ENCODE results near the gene TRPC4AP.

The TRPC4AP gene

DNA sequence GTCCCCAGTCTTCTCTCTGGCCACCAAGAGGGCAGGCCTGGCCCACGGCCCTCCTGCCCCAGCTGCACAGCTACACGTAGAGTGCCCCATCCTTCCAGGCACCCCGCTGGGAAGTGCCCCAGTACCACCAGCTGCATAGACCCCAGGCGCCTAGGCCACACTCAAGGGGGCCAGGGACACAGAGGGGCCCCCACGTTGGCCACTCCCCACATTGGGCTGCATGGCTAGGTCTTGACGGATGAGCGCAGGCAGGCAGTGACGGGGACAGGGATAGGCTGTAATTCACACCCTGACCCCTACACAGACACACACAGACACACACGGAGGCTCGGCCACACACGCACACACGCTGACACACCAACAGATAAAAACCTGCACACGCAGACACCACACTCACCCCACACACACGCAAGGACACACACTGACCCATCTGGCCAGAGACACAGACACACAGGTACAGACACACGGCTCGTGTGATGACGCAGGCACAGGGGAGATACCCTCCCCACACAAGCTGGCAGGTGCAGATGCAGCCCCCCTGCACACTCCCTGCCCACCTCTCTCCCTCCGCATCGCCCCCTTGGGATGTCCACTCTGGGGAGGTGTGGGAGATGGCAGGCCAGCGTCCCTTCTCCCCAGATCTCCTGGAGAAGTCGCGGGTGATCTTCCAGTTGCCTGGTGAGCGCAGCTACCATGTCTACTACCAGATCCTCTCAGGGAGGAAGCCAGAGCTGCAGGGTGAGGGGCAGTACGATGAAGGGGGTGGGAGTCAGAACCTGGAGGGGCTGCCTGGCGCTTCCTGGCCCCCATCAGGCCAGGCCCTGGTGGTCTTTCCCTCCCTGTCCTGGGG, 106.9 kb downstream of the TRPC4AP start:
- FAIRE-seq, result no peak

DNA sequence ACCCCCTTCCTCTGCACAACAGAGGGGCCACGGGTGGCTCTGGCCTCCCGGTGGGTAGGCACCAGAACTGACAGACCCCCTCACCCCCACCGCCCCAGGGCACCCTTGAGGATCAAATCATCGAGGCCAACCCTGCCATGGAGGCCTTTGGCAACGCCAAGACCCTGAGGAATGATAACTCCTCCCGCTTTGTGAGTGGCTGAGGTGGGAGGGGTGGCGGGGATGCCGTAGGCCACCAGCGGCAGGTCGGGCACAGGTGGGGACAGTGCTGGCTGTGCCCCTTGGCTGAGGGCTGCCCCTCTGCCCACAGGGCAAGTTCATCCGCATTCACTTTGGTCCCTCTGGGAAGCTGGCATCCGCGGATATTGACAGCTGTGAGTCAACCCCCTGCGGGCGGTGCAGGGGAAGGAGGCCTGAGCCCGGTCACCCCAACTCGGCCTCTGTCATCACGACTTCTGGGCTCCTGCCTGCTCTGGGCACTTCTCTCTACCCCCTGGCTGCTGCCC, 107.8 kb downstream of the TRPC4AP start:
- FAIRE-seq, result no peak

- FAIRE-seq, result no peak
Measured at GRCh38 chr20:34983995-34984735, 108.4 kb downstream of the TRPC4AP start.

DNA sequence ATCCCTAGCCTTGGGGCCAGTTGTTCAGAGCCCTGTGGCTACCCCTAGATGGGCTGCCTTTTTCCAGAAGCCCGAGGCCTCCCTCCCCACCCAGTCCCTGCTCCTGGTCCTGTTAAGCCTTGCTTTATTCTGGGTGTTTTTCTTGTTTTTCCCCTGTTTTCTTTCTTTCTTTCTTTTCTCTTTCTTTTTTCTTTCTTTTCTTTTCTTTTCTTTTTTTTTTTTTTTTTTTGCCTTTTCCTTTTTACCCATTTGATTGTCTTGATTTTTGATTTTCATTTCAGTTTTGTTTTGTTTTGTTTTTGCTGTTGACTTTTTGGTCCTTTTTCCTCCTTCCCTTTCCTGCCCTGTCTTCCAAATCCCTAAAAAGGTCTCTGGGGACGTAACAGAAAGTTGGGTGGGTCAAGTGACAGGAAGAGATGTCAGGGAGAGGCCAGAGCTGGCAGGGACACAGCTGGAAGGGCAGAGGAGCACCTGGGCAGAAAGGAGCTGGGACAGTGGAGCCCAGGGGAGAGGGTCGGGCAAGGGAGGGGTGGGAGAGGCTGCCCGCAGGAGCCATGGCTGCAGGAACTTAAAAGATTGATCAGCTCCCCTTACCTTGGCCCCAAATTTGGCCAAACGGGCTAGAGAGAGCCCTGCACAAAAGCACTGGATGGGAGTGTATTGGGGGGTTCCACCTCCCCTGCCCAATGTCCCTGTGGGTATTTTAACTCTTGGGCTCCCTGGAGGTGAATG, 109.4 kb downstream of the TRPC4AP start:
- no peak for FAIRE-seq

DNA sequence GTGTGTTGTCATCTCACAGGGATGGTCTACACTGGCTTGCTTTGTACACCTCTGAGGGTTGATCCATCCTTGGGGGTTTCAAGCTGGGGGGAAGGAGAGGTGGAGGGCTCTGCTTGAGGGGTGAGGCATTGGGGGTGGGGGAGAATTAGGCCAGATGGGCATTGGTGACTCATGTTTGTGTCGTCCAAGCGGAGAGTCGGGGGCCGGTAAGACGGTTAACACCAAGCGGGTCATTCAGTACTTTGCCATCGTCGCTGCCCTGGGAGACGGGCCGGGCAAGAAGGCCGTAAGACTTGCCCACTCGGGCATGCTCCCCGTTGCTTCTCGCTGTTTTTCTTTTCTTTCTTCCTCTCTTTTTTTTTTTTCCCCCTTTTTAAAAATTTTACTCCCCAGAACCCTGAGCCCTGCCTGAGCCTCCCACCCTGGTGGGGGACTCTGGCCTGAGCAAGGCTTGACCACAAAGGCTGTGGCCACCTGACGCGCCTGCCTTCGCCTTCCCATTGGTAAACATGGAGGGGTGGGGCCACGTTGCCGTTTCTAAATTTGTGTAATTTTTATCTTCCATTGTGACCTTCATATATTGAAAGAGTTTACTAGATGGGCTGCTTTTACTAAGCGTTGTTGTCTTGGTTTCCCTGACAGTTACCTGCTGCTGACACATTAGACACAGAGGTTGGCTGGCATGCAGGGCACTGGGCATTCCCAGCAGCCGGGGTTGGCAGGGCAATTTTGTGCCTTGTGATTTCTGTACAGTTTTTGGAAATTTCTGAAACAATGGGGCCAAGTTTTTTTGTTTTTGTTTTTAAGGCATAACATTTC, 110.1 kb downstream of the TRPC4AP start:
- FAIRE-seq, result no peak

DNA sequence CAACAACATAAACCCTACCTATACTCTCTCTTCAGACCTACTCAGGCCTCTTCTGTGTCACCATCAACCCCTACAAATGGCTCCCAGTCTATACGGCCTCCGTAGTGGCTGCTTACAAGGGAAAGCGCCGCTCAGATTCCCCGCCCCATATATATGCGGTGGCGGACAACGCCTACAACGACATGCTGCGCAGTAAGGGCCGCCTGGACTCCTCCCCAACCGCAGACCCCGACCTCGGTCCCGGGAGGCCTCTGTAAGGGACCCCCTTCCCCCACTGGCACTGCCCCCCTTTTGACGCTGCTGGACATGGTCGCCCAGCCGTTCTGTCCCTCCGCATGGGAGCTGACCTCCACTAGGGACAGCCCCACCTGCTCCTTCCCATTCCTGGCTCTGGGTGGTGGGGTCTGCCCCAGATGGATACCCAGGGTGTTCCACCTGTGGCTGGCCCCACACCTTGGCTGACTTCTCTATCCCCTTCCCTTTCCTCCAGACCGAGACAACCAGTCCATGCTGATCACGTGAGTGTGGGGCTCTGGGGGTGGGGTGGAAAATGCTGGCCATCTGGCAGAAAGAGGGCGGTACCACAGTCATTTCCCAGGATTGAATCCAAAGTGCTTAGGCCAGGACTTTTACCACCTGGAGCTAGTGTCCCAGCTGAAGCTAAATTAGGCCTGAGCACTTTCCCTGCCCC, 111.9 kb downstream of the TRPC4AP start:
- no peak for FAIRE-seq

GRCh38 chr20:34979366-34980153, 113.0 kb downstream of the TRPC4AP start:
- FAIRE-seq, result no peak

DNA sequence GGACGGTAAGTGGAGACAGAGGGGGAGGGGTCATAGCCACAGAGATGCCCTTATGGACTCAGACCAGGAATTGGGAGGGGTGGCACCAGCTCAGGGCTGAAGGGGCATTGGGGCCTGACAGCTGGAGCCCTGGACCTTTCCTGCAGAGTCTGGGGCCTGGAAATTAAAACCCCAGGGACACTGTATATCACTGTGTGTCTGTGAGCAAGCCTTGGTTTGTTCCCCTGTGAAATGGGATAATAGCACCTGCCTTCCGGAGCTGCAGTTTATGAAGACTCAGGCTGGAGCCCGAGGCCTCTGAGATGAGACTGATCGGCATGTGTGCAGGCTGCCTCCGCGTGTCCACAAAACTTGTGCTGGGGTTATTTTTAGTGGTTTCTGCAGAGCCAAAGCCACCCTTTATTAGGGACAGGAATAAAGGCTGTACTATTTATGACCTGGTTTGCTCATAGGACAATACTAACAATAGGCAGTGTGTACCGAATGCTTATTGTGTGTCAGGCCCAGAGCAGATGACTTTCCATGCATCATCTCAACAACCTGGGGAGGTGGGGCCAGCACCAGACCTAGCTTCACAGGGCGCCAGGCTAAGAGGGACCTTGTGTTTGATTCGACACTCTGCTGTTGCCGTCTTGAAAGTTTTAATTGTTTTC, 114.4 kb downstream of the TRPC4AP start:
- no peak for FAIRE-seq

- no peak for FAIRE-seq
Measured at GRCh38 chr20:34977365-34978091, 115.1 kb downstream of the TRPC4AP start.

GRCh38 chr20:34976286-34976685, 116.3 kb downstream of the TRPC4AP start:
- no peak for FAIRE-seq

DNA sequence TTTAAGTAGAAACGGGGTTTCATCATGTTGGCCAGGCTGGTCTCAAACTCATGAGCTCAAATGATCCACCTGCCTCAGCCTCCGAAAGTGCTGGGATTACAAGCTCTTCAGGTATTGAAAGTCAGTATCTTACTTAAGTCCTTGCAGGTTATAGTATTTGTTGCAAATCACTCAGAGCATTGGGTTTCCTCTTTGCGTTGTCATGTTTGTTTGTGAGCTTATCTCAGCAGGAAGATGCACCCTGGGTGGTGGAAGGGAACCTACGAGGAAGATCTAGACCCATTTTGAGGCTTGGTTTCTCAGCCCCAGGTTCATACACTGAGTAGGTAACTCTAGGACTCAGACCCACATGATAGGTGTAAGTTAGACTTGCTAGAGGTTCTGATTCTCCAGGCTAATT, 118.4 kb downstream of the TRPC4AP start:
- no peak for FAIRE-seq

DNA sequence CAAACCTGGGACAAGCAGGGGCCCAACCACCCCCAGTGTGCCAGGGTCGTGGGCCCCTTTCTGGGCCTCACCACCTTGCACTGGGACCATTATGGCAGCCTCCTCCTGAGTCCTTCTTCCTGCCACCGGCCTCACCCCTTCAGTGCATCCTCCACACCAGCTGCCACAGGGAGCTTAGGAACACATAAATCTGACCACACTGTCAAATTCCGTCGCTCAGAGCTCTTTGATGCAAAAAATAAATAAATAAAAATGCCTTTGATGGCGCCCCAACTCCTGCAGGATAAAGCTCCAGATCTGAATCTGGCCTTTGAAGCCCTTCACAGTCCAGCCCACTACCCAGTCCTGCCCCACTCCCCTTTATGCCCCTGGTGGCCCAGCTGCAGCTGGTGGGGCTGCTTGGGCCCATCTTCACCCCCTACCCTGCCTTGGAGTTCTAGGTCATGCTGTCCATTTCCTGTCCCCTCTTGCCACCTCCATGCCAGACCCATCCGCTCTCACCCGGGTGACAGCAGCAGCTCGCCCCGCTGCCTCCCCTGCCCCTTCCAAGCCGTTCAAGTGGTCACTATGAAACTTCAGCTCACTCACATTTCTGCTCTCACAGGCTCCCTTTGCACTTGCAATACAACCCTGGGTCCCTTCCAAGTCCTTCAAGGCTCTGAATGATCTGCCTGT, 120.9 kb downstream of the TRPC4AP start:
- no peak for FAIRE-seq

DNA sequence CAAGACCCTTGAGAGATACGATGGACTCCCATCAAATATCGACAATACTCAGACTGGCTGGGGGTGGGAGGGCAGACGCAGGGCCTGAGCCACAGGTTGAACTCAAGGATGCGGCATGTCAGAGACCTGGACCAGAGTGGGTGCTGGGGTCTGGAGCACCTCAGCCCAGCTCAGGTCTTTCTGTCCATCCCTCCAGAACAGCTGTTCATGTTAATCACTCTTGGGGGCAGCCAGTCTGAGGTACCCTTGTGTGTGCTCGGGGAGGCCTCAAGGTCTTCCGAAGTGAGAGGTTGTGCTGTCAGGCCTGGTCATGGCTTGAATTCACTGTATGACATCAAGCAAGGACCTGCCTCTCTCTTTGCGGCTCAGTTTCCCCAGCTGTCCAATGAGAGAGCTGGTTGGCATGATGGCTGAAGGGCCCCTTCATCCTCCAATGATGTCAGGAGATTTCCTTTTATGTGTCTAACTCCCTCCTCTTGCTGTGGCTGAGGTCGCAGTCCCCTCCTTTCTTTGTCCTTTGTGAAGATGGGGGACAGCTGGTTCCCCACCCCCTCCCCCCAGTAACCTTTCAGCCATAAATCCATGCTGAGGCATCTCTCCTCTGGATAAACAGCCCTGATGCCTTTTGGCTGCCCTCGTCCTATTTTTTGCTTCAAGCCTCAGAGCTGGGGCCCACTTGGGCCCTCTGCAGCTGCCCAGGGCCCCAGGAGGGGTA, 121.6 kb downstream of the TRPC4AP start:
- no peak for FAIRE-seq

DNA sequence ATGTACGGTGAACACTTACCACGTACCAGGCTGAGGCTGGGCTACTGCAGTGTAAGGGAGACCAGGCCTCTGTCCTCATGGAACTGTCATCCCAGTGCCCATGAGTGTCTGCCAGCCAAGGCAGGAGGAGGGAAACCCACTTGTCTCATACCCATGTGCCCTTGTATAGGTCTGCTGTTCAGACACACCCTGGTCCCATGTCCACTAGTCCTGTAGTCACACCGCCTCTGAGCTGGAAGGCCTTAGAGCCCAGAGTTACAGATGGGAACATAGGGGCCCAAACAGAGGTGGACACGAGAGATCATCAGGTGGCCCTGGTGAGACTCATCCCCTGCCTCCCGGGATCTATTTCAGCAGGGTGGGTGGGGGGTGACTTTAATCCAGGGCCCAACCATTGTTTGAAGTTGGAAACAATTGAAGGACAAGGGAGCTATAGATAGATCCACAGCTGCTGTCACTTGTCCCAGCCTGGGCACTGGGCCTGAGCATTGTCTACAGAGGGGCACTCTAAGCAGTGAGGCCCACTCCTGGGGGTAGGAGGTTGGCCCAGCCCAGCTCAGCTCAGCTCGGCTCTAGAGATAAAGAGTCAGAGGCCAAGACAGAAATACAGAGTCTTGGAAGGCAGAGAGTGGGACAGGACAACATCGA, 122.3 kb downstream of the TRPC4AP start:
- no peak for FAIRE-seq

DNA sequence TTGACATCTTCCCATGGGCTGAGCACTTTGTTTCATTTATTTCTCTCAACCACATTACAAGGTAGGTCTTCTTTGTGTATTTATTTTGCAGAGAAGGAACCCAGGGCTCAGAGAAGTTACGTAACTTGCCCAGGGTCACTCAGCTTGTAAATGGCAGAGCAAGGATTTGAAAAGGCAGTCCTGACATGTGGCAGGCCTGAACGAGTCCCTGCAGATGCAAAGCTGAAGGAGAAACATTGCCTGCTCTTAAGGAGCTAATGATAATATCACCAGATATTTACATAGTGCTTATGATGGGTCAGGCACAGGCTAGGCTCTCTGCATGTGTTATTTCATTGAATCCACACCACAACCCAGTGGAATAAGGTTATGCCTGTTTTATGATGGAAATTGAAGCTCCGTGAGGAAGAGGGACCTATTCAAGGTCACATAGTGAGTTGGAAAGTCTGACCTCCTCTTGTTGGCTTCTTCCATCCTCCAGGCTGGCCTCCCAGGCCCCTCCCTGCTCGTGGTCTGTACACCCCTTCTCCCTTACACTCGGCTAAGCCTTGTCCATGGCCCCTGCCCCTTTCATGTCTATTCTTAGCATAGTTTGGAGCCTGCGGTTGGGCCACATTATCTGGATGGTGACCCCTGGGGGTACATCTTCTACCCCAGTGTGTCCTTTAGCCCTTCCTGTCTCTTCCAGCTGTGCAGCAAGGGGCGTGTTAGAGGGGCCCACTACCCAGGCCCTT, 124.4 kb downstream of the TRPC4AP start:
- no peak for FAIRE-seq

DNA sequence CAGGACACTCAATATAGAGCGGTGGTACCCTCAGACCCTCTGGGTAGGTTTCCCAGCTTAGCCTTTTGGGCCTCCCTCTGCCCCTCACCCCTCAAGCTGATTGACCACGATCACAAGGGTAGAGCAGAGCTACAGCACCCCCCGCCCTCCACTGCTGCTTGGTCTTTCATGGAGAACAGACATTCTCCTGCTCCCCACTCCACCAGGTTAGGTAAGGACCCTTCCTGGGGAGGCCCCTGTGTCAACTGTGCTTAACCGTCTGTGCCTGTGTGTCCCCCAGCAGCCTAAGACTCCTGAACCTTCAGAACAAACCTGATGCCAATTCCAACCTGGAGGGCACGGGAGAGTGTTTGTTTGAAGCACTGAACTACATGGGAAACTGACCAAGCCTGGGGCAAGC, 125.2 kb downstream of the TRPC4AP start:
- no peak for FAIRE-seq

DNA sequence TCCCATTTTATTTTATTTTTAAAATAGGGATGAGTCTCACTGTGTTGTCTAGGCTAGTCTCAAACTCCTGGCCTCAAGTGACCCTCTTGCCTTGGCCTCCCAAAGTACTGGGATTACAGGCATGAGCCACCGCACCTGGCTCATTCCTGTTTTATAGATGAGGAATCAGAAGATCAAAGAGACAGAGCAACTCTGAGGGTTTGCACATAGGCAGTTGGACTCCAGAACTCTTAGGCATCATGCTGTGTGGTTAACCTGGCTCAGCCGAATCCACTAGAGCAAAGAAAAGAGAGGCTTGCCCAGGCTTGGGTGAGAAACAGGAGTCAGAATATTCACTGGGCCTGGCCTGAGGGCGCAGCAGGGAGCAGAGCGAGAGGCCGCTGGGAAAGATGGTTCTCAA, 127.6 kb downstream of the TRPC4AP start:
- no peak for FAIRE-seq
